ENCODE data around the gene RIF1.

RIF1 gene

DNA sequence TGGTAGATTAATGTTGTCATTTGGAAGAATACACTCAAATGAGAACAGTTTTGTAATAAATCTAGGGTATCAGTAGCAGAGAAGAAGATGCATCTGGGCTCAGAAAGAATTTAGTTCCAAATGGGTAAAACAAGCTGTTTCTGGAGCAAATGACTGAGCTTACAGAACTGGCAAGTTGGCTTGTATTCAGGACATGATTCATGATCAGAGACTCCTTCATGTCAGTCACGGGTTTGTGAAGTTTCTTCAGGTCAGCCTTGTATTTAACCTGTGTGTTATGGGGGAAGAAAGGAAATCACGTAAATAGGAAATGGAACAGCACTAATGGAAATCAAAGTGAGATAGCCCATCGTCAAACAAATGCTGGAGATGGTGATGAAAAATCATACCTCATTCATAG, 109.1 kb downstream of the RIF1 start:
- Histone ChIP-seq H3K36me3 (ENCODE audit: control insufficient read depth, insufficient read depth, low read length) (no peaks in the 10 kb centered on the region), H3K27ac (ENCODE audit: low read depth, low read length, severe bottlenecking) (no peak overlapping the region), H3K4me1 (ENCODE audit: control insufficient read depth, insufficient read depth, low read length, poor library complexity, severe bottlenecking) (peaks cover 5% of the 10 kb centered on the region), H3K9me3 (ENCODE audit: control insufficient read depth, low read length) (no peaks in the 10 kb centered on the region), H3K4me3 (ENCODE audit: extremely low read depth, insufficient read depth, low read length, poor library complexity, severe bottlenecking) (no peak overlapping the region)
- WGBS, 2 experiments (ENCODE audit: insufficient coverage in 2 of 2): 86 to 100% methylated on average over 1 of the region's 3 CpGs

DNA sequence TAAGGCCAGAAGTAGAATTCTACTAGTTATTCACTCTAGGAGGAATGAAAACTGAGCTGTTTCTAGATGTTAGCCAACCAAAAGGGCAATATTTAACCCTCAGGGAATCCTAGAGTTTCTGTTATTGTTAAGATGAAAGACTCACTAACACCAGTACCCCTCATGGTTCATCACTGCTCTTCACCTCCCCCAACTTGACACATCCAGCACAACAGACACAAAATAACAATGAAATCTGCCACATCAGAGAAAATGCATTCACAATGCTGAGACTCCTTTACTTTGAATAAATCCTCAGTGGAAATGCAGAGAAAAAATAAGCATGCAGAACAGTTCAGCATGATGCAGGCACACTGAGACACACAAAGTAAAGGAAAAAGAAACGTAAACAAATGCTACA, 111.3 kb downstream of the RIF1 start:
- H3K9me3 ChIP-seq (ENCODE audit: control insufficient read depth, low read length): no peaks in the 10 kb centered on the region
- no peak overlapping the region for H3K27ac ChIP-seq (ENCODE audit: low read depth, low read length, severe bottlenecking)
- H3K4me3 ChIP-seq (ENCODE audit: extremely low read depth, insufficient read depth, low read length, poor library complexity, severe bottlenecking): no peak overlapping the region
- H3K4me1 ChIP-seq (ENCODE audit: control insufficient read depth, insufficient read depth, low read length, poor library complexity, severe bottlenecking): peaks cover 5% of the 10 kb centered on the region
- no peaks in the 10 kb centered on the region for H3K36me3 ChIP-seq (ENCODE audit: control insufficient read depth, insufficient read depth, low read length)
- WGBS, 2 experiments (ENCODE audit: insufficient coverage in 2 of 2): 80% methylated on average over 1 of the region's 1 CpG; no CpG with 5 or more reads in 1 of the 2 experiments

GRCh38 chr2:151522556-151522955, 112.9 kb downstream of the RIF1 start:
- 100% methylated on average over 4 to 6 of the region's 7 CpGs for WGBS, 2 experiments (ENCODE audit: insufficient coverage in 2 of 2)
- H3K36me3 ChIP-seq (ENCODE audit: control insufficient read depth, insufficient read depth, low read length): no peaks in the 10 kb centered on the region
- H3K4me3 ChIP-seq (ENCODE audit: extremely low read depth, insufficient read depth, low read length, poor library complexity, severe bottlenecking): no peak overlapping the region
- H3K4me1 ChIP-seq (ENCODE audit: control insufficient read depth, insufficient read depth, low read length, poor library complexity, severe bottlenecking): peaks cover 5% of the 10 kb centered on the region
- no peaks in the 10 kb centered on the region for H3K9me3 ChIP-seq (ENCODE audit: control insufficient read depth, low read length)
- no peak overlapping the region for H3K27ac ChIP-seq (ENCODE audit: low read depth, low read length, severe bottlenecking)

GRCh38 chr2:151523850-151524249, 114.1 kb downstream of the RIF1 start:
- no peak overlapping the region for H3K27ac ChIP-seq (ENCODE audit: low read depth, low read length, severe bottlenecking)
- peaks cover 5% of the 10 kb centered on the region for H3K4me1 ChIP-seq (ENCODE audit: control insufficient read depth, insufficient read depth, low read length, poor library complexity, severe bottlenecking)
- WGBS, 2 experiments (ENCODE audit: insufficient coverage in 2 of 2): 77 to 86% methylated on average over 1 to 2 of the region's 3 CpGs
- no peaks in the 10 kb centered on the region for H3K36me3 ChIP-seq (ENCODE audit: control insufficient read depth, insufficient read depth, low read length)
- H3K9me3 ChIP-seq (ENCODE audit: control insufficient read depth, low read length): no peaks in the 10 kb centered on the region
- H3K4me3 ChIP-seq (ENCODE audit: extremely low read depth, insufficient read depth, low read length, poor library complexity, severe bottlenecking): no peak overlapping the region

DNA sequence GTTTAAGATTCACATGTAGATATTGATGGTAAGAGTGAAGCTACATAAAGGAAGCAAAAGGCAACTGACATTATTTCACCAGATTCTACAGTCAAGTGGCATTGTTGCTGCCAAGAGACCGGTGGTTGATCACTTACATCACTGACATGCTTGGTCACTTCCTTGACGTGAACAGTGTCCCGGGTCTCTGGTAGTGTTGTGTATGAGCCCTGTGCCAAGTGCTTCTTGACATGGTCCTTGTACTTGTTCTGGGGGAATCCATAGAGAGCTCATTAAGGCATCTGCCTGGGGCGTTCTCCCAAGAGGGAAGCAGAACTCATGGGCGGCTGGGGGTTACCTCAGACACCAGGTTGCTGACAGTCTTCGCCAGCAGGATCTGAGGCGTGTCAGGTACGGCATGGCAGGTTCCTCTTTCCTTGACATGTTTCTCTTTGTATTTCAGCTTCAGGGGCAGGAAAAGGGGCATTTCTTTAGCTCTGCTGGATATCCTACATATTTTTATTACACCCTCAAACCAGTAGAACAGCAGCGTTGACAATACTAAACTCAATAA, 116.2 kb downstream of the RIF1 start:
- peaks cover 5% of the 10 kb centered on the region for H3K4me1 ChIP-seq (ENCODE audit: control insufficient read depth, insufficient read depth, low read length, poor library complexity, severe bottlenecking)
- H3K9me3 ChIP-seq (ENCODE audit: control insufficient read depth, low read length): no peaks in the 10 kb centered on the region
- no peaks in the 10 kb centered on the region for H3K36me3 ChIP-seq (ENCODE audit: control insufficient read depth, insufficient read depth, low read length)
- WGBS, 2 experiments (ENCODE audit: insufficient coverage in 2 of 2): 70 to 97% methylated on average over 5 to 7 of the region's 9 CpGs
- H3K4me3 ChIP-seq (ENCODE audit: extremely low read depth, insufficient read depth, low read length, poor library complexity, severe bottlenecking): no peak overlapping the region
- no peak overlapping the region for H3K27ac ChIP-seq (ENCODE audit: low read depth, low read length, severe bottlenecking)

GRCh38 chr2:151526572-151527090, 116.9 kb downstream of the RIF1 start:
- no peaks in the 10 kb centered on the region for H3K9me3 ChIP-seq (ENCODE audit: control insufficient read depth, low read length)
- no peaks in the 10 kb centered on the region for H3K4me1 ChIP-seq (ENCODE audit: control insufficient read depth, insufficient read depth, low read length, poor library complexity, severe bottlenecking)
- no peak overlapping the region for H3K27ac ChIP-seq (ENCODE audit: low read depth, low read length, severe bottlenecking)
- no peaks in the 10 kb centered on the region for H3K36me3 ChIP-seq (ENCODE audit: control insufficient read depth, insufficient read depth, low read length)
- WGBS, 2 experiments (ENCODE audit: insufficient coverage in 2 of 2): 84 to 95% methylated on average over 6 of the region's 6 CpGs
- no peak overlapping the region for H3K4me3 ChIP-seq (ENCODE audit: extremely low read depth, insufficient read depth, low read length, poor library complexity, severe bottlenecking)
